NCI-H82 treated with DMSO at 0.1 percent for 48 hours (cell line): ENCODE data around the gene TPSB2.

Experiments used
- DNase-seq: peaks from one replicate; lab custom pipeline; 2025; ENCODE audit not compliant: unreplicated experiment; lab: John Stamatoyannopoulos, UW

TPSB2 gene

DNA sequence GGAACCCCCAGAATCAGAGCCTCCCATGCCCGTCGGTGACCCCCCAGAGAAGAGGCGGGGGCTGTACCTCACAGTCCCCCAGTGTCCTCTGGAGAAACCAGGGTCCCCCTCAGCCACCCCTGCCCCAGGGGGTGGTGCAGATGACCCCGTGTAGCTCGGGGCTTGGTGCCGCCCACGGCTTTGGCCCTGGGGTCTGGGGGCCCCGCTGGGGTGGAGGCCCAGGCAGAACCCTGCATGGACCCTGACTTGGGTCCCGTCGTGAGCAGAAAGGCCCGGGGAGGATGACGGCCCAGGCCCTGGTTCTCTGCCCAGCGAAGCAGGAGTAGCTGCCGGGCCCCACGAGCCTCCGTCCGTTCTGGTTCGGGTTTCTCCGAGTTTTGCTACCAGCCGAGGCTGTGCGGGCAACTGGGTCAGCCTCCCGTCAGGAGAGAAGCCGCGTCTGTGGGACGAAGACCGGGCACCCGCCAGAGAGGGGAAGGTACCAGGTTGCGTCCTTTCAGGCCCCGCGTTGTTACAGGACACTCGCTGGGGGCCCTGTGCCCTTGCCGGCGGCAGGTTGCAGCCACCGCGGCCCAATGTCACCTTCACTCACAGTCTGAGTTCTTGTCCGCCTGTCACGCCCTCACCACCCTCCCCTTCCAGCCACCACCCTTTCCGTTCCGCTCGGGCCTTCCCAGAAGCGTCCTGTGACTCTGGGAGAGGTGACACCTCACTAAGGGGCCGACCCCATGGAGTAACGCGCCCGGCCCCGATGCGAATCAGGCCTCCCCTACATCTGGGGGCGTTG is 8.9 kb downstream of the TPSB2 start:
- DNase-seq = no peak

DNA sequence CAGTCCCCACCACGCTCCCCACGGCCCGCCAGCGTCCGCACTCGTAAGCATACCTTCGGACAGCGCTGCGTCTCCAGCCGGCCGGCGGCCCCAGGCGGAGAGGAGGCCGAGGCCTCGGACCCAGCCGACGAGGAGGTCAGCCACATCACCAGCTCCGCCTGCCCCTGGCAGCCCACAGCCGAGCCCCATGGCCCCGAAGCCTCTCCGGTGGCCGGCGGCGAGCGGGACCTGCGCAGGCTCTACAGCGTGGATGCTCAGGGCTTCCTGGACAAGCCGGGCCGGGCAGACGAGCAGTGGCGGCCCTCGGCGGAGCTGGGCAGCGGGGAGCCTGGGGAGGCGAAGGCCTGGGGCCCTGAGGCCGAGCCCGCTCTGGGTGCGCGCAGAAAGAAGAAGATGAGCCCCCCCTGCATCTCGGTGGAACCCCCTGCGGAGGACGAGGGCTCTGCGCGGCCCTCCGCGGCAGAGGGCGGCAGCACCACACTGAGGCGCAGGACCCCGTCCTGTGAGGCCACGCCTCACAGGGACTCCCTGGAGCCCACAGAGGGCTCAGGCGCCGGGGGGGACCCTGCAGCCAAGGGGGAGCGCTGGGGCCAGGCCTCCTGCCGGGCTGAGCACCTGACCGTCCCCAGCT is 9.8 kb downstream of the TPSB2 start:
- DNase-seq = no peak

- no peak for DNase-seq
These were observed 10.9 kb downstream of the TPSB2 start for GRCh38 chr16:1218930-1219611.

GRCh38 chr16:1218061-1218929 is 11.7 kb downstream of the TPSB2 start:
- DNase-seq = no peak

GRCh38 chr16:1217526-1217925 is 12.5 kb downstream of the TPSB2 start:
- no peak for DNase-seq

DNA sequence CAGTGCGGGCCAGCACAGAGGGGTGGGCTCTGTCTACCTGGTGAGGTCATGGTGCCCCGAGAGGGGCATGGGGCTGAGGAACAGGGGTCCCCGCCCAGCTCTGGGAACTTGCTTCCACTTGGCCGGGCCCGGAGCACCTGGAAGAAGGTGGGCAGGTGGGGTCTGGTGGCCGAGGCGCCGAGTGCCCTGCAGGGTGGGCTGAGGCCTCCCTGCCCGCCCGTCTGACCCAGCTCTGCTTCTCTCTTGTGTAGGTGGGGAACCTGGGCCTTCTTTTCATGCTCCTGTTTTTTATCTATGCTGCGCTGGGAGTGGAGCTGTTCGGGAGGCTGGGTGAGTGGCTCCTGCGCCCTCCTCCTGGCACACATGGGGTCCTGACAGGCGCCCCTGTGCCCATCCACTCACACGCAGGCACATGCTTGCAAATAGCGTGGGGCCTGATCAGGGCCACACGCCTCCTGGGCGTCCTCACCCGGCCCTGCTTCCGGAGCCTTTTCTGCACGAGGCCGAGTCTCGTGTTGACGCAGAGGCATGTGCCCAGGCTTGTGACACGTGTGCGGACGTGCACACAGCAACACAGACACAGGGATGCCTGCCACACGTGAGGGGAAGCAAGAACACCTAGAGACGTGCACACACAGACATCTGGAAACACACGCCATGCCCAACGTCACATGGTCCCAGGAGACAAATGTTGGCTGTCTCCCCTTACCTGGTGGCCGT is 13.1 kb downstream of the TPSB2 start:
- no peak for DNase-seq

DNA sequence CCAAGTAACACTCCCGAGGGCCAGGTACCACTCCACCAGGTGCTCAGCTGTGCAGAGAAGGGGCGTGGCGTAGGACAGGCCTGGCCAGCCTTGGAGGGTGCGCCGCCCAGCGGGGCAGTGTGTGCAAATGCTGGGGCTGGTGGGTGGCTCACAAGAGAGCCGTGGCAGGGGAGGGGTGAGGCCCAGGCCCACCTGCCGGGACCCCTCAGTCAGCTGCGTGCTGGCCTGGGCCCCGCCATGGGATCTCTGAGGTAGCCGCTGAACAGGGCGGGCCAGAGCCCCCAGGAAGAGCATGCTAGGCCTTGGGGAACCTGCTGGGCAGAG is 13.7 kb downstream of the TPSB2 start:
- DNase-seq = no peak

DNA sequence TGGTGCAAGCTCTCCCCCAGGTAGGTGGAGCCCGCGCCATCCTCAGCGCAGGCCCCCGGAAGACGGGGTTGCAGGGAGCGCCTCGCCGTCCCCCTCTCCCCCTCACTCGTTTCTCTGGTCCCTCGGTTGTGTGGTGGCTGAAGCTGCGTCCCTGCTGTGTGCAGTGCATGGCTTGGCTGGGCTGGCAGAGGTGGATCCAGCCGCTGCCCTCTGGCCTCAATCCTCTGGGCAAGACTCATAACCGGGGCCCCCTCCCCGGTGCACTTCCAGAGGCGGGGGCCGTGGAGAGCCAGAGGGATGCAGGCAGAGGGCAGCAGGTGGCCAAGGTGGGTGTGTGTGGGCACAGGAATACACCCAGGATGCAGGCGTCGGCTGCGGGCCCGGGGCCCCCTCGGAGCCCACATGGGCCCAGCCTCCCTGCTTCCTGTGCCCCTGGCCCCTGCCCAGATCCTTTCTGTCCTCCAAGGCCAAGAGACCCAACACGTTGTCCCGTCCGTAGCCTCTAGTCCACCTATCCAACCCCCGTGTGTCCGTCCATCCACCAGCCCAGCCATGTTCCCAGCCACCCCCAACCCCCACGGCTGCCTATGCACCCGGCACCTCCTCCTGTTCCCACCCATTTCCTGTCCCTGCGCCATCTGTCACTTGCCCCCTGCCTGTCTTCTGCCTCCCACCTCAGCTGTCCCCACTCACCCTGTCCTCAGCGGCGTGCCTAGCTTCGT is 14.2 kb downstream of the TPSB2 start:
- DNase-seq = no peak

- DNase-seq = no peak
These were observed 15.3 kb downstream of the TPSB2 start for GRCh38 chr16:1214719-1215118.

GRCh38 chr16:1213796-1214372 is 16.1 kb downstream of the TPSB2 start:
- no peak for DNase-seq

GRCh38 chr16:1213231-1213630 is 16.8 kb downstream of the TPSB2 start:
- no peak for DNase-seq

GRCh38 chr16:1212616-1213194 is 17.3 kb downstream of the TPSB2 start:
- no peak for DNase-seq

DNA sequence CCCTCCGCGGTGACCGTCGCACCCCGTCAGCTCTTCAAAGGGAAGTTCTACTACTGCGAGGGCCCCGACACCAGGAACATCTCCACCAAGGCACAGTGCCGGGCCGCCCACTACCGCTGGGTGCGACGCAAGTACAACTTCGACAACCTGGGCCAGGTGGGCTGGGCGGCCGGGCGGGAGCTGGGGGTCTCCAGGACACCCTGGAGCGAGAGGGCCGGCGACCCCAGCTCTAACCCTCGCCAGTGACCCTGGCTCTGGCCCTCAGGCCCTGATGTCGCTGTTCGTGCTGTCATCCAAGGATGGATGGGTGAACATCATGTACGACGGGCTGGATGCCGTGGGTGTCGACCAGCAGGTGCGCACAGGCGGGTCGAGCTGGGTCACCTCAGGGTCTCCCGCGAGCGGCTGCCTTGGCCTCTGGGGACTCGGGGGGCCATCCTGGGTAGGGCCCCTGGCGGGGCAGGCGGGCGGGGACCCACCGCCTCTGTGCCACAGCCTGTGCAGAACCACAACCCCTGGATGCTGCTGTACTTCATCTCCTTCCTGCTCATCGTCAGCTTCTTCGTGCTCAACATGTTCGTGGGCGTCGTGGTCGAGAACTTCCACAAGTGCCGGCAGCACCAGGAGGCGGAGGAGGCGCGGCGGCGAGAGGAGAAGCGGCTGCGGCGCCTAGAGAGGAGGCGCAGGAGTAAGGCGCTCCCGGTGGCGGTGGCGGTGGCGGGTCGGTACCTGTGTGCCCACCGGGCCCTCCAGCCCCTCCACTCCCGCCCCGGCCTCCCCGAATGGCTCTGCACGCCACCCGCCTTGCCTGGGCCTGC is 18.3 kb downstream of the TPSB2 start:
- DNase-seq = no peak

DNA sequence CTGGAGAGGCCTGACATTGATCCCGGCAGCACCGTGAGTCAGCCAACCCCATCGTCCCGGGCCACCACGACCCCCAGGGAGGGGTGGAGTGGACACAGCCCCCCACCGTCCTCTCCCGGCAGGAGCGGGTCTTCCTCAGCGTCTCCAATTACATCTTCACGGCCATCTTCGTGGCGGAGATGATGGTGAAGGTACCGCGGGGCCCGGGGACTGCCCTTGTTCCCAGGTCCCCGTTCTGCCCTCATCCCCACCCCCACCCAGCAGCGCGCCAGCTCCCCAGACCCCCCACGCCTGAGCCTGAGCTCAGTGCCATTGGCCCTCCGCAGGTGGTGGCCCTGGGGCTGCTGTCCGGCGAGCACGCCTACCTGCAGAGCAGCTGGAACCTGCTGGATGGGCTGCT is 19.5 kb downstream of the TPSB2 start:
- DNase-seq = no peak

DNA sequence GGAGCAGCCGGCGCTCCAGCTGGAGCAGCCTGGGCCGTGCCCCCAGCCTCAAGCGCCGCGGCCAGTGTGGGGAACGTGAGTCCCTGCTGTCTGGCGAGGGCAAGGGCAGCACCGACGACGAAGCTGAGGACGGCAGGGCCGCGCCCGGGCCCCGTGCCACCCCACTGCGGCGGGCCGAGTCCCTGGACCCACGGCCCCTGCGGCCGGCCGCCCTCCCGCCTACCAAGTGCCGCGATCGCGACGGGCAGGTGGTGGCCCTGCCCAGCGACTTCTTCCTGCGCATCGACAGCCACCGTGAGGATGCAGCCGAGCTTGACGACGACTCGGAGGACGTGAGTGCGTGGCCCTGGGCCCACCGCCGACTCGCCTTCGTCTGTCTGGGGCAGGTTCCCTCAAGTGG is 20.9 kb downstream of the TPSB2 start:
- no peak for DNase-seq

- DNase-seq = no peak
These were observed 21.6 kb downstream of the TPSB2 start for GRCh38 chr16:1208239-1208830.

GRCh38 chr16:1206786-1207185 is 23.2 kb downstream of the TPSB2 start:
- no peak for DNase-seq

DNA sequence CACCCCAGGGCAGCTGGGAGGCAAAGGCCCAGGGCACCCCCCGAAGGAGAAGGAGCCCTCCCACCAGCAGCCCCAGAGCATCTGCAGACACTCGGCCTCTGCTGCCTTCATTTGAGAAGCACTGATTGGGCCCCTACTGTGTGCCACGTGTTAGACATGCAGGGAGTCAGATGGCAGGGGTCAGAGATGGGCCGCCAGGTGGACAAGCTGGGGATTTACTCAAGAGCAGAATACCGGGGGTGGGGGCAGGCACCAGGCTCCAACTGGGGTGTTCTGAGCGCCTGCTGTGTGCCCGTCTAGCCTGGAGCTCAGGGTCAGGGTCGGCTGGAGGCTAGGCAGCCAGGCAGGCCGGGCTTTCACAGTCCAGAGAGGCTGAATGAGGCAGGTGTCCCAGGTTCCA is 23.7 kb downstream of the TPSB2 start:
- no peak for DNase-seq
